ENCODE measurements around the gene ABR.
"Not testable (repeated sequence)": the region's sequence is repeated elsewhere in the genome, so short reads cannot be mapped to it uniquely, and the experiment has no call there.

The ABR gene

DNA sequence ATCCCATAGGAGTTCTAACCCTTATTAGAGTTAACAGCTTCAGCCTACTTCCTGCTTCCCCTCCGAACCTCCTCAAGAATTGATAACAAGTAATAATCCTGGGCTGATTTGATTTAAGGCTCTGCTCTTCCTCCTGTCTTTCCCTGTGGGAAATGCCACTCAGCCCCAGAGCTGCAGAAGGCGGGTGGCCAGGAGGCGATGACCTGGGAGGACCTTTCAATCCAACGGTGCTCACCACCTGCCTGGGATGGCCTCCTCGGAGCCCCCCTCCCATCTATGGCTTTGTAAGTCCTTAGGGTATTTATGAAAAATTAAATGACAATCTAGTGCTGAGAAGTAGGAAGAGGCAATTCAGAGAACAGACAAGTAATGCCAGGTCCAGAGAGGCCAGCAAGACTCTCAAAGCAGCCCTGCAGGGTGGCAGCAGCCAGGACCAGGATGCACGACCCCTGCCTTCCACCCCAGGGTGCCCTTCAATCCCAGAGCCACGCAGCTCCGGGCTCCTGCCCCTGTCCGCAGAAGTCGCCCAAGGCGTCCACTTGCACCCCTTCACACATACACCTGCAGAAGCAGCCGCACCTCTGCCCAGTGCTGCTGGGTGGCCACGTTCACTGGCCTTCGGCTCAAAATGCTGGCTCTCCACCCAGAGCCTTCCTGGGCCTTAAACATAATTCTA lies 34.3 kb downstream of the ABR start:
- DNase-seq: no peak

DNA sequence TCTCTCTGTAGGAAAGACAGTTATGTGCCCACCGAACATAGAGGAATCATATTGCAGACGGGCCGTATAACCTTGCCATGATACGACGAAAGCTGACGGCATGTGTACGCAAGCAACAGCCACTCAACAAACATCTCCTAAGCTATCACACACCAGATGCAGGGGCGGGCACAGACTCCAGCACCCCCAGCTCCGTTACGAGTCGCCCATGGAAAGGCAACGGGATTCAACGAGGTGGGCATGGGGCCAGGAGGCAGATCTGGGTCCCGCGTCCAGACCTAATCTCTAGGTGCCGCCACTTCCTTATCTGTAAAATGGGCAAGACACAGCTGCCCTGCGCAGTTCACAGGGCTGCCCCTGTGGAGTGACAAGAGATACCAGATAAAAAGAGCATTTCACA lies 35.6 kb downstream of the ABR start:
- no peak for DNase-seq

DNA sequence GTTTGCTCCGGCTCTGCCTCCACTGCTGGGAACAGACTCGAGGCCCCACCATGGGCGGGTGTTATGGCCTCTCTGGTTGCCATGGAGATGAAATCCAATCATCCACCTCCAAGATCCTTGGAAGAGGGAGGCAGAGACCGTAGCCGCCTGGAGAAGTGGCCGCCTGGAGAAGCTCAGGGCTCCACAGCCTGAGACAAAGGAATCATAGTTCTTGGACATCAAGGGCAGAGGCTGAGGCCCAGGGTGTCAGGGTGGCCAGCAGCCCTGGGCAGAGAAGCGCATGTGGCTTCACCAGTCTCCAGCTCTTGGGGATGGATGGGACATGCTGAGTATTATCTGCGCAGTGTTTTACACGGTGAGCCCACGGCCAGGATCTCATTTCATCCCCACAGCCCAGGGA lies 36.2 kb downstream of the ABR start:
- peak; percentile 20 for DNase-seq

DNA sequence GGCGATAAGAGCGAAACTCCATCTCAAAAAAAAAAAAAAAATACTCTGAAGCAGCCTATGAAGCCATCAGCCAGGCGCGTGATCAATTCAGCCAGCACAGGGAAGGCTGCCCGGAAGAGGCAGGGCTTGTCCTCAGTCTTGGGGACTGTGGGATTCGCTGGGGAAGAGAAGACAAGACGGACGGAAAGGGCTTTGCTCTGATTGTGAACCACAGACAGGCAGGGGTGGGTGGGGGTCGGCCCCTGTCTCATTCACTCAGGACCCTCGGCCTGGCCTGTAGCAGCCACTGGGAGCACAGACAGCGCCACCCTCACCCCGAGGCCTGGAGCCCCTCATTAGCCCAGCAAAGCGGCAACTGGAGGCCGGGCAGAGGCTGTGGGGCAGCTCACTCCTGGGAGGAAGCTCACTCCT lies 37.2 kb downstream of the ABR start:
- no peak for DNase-seq

DNA sequence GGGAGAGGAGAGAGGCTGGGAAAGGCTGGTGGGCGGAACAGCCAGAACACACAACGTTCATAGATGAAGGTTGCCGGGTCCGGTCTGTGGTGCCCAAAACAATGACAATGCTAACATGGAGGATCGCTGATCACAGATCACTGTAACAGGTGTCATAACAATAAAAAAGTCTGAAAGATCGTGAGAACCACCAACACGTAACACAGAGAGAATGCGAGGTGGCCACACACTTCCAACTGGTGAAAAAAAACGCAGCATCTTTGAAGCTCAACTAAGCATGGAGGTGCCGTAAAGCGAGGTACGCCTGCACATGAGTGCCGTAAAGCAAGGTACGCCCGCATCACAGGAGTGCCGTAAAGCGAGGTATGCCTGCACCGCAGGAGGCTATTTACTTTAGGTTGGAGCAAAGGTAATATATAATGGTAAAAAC lies 42.3 kb downstream of the ABR start:
- peak; percentile 2 for DNase-seq

DNA sequence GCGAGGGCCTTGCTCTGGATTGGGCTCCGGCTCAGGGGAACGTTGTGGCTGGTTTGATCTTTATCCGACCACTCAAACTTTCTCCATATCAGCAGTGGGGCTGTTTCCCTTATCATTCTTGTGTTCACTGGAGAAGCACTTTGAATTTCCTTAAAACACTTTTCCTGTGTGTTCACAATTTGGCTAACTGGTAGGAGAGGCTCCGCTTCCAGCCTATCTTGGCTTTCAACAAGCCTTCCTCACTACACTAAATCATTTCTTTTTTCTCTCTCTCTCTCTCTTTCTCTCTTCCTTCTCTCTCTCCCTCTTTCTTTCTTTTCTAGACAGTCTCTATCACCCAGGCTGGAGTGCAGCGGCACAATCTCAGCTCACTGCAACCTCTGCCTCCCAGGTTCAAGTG lies 43.0 kb downstream of the ABR start:
- DNase-seq: no peak

DNA sequence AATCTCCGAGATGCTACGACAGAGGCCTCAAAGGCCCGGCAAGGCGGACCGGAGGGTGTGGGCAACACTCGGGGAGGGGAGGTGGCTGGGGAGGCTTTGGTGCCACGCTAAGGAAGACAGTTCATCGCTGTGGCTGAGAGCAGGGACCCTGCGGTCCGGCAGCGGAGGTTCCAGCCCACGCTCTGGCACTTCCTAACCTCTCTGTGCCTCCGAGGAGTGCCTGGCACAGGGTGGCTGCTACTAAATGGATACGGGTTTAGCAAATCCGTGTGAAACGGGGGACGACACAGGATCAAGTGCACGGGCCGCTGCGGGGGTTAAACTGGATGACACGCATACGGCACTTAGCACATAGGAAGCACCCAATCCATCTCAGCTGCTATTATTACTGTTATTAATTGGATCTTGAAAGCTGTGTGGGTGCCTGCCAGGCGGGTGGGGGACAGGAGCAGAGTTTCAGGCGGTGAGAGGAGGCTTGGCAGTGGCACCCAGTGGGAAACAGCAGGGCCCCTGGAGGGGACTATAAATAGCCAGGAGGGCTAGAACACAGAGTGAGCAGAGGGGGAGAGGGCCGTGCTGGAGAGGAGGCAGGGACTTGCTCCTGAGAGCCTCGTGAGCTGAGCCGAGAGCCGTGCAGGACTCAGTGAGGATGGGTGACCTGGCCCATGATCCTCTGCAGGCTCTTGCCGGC lies 45.0 kb downstream of the ABR start:
- no peak for DNase-seq

DNA sequence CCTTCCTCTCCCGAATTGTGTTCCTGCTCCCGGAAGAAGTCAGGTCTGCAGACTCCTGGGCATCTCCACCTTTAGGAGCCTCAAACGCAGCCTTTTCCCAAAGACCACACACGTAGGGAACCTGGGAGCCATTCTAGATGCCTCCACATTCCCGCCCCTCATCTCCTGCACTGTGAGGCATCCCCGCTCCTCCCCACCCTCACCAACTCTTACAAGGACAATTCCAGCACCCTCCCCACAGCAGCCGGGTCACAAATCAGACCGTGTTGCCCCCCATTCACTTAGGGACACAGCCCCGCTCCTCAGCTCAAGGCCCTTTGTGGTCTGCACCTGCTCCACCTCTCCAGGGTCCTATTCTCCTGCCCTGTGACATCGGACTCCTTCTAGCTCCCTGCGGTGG lies 49.6 kb downstream of the ABR start:
- no peak for DNase-seq

DNA sequence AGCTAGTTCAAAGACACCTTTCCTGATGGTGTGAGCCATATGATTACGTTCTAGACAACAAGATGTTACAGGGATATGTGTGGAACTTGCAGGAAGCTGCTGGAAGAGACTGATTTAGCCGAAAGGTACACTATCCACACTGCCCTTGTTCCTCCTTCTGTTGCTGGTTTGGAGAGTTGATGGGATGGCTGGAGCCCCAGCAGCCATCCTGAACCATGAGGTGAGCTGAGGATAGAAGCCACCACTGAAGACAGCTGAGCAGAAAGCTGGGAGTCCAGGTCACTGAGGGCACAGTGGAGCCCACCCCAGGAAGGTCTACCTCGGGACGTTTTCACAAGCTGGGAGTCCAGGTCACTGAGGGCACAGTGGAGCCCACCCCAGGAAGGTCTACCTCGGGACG lies 51.3 kb downstream of the ABR start:
- not testable (repeated sequence) for DNase-seq

DNA sequence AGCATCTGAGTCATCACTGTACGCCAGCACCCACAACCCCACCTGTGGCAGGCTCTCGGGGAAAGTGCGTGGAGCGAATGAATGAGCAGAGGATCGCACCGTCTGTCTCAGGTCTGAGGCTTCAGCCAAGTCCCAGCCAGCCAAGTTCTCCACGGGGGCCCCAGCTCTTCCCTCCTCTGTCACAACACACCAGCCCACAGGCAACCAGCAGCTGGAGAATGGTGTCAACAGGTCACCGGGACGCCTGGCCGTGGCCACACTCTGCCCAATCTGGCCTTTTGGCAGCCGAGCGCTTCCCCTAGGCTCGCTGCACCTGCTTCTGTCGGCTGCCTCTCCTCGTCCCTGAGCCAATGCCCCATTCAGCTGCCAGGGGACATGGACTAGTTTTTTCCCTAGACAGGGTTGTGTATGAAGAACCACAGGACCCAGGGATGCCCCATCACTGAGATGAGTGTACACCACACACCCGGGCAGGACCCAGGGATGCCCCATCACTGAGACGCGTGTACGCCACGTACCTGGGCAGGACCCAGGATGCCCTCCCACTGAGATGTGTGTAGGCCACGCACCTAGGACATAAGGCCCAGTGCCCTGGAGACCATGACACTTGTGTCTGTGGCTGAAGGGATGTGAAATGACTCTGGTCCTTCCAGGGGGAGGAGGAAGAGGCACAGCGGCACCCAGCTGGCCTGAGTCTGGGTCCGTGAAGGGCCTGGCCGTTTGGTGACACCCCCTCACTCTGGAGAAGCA lies 52.8 kb downstream of the ABR start:
- no peak for DNase-seq

DNA sequence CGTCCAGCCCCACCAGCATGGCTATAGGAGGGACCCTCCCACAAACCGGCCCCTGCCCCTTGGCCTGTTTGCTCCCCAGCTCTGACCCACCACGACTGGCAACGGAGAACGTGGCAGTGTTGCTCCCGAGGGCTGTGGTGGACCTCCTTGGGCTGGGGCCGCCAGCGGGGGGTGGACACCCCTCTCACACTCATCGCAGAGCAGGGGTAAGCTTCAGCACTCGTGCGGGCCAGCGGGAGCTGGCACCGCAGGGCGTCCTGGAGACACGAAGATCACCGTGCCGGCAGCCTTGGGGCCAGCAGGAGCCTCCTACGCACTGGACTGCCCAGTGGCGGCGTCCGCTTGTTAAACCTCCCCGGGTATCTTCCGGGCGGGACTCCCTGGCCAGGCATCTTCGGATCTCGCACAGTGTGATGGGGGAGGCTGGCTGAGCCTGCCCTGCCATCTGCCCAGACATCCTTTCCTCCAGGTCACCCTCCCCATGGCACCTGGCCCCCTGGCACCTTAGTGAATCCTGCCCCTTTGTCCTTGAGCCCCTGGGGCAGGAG lies 53.5 kb downstream of the ABR start:
- no peak for DNase-seq

DNA sequence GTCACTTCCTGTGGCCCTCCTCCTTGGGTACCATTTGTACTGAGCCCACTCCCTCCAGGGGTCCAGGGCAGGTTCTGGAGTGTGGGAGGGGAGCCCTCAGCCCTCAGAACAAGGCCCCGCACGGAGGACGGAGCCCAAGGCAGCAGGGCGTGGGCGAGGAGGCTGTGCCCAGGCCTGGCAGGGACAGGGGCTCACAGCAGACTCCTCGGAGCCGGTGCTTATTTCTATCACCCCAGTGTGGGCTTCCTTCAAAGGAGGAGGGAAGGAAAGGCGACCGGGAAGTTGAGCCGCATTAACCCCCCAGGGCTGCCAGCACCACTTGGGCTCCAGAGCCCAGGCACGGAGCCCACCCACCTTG lies 54.0 kb downstream of the ABR start:
- no peak for DNase-seq

DNA sequence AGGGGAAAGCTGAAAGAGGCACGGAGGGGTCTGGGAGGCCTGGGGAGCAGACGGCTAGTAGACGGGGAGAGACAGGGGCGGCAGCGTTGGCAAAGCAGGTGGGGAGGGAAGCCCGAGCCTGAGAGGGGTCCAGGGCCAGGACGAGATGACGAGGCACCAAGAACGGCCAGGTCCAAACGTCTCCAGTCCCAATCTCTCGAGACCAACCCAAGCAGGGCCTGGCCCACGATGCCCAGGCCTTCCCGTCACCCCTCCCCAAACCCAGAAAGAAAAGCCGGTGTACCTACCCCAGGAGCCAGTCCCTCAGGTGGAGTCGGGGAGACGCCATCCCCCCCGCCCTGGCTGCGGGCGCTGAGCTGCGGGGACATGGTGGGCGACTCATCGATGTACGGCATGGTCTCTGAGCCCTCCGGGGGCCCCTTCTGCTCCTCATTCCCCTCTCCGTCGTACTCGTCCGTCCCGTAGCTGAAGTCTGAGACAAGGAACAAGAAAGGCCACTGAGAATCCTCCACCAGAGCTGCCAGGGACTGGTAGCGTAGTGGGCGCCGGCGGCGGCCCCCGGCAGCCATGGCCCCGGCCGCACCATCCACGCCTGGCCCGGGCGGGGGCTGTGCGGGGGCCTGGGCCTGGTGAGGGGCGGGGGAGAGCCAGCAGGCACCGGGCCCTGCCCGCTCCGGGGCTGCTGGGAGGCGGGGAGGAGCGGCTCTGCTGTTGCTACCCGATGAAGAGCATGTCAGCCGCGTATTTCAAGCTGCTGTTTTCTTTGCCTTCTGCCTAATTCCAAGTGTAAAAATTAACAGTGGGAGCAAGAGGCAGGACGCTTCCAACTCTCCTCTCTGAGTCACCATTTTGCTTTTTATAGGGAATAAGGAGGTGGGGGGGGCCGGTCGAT lies 54.6 kb downstream of the ABR start:
- no peak for DNase-seq

DNA sequence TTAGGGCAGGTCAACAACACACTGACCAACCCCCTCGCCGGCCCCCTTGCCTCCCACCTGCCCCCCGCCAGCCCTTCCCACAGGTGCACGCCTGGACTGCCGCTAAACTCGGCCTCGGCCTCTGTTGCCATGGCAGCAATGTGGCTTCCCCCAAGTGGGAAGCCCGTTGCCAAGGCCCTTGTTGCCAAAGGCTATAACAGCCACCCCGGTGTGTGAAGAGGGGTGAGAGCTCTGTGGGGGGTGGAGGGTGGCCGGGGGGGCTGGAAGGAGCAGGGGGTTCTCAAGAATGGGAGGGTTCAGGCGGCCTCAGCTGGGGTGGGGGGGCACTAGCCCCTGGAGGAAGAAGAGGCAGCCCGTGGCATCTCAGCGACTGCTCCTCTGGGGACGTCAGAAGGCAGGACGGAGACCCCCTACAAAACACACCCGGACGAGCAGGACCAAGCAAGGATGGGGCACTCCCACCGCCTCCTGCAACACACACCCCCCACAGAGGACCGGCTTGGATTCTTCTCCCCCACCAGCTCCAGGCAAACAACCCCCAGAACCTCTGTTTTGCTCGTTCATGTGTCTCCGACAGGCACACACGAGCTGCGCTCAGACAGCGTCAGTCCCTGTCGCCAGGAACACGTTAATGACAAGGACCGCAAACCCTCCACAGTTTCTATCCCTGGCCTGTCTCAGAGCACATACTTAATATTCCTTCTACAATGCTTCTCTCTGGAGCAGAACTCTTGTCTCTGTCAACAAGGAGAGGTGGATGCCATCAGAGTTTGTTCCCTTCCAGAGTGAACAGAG lies 55.7 kb downstream of the ABR start:
- no peak for DNase-seq

DNA sequence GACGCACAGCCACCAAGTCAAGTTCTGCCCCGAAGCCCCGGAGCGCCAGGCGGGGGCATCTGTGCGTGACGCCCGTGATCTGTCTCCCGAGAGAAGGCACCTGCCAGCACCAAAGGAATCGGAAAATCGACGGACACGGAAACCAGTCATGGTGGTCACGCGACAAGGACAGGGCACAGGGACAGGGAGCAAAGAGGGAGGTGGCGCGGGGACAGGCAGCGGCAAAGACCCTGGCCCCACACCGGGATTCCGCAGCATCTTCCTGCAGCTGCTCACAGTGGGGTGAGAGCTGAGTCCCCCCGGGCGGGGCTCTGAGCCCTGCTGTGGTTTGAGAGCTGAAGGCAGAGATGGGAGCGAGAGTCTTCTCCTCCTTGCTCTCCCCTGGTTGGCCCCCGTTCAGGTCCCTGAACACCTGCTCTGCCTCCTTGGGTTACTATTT lies 56.4 kb downstream of the ABR start:
- DNase-seq: no peak

DNA sequence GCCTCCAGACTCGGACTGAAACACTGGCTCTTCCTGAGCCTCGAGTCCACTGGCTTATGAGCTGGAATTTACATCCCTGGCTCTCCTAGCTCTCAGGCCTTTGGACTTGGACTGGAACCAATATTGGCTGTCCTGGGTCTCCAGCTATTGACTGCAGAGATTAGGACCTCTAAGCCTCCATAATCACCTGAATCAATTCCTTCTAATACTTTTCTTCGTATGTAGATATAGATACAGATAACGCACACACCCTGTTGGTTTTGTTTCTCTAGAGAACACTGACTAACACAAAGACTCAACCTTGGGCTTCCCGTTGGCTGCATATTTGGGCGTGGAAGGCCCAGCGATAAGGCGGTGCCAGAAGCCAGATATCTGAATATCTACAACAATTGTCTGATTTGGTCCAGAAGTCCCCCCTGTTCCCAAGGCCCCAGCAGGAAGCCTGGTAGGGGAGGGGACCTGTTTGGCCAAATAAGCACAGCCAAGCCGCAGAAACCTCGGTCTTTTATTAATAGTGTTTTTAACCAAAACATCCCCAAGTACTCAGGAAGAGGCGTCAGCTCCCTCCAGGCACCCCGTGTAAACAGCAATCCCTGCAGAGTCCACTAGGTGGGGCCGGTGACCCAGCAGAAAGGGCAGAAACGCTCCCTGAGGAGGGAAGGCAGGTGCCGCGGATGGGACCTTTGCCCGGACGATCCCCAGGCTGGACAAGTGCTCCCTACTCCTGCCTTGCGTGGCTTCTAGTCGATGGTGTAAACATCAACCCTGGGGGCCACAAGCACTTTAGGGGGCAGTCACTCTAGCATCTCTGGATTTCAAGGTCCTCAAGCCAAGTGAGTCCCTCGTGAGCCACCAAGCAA lies 57.0 kb downstream of the ABR start:
- no peak for DNase-seq

DNA sequence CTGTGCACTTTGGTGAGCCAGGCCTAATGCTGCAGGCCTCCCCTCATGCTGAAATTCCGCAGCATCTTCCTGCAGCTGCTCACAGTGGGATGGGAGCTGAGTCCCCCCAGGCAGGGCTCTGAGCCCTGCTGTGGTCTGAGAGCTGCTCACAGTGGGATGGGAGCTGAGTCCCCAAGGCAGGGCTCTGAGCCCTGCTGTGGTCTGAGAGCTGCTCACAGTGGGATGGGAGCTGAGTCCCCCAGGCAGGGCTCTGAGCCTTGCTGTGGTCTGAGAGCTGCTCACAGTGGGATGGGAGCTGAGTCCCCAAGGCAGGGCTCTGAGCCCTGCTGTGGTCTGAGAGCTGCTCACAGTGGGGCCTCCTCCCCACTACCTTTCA lies 58.4 kb downstream of the ABR start:
- not testable (repeated sequence) for DNase-seq

DNA sequence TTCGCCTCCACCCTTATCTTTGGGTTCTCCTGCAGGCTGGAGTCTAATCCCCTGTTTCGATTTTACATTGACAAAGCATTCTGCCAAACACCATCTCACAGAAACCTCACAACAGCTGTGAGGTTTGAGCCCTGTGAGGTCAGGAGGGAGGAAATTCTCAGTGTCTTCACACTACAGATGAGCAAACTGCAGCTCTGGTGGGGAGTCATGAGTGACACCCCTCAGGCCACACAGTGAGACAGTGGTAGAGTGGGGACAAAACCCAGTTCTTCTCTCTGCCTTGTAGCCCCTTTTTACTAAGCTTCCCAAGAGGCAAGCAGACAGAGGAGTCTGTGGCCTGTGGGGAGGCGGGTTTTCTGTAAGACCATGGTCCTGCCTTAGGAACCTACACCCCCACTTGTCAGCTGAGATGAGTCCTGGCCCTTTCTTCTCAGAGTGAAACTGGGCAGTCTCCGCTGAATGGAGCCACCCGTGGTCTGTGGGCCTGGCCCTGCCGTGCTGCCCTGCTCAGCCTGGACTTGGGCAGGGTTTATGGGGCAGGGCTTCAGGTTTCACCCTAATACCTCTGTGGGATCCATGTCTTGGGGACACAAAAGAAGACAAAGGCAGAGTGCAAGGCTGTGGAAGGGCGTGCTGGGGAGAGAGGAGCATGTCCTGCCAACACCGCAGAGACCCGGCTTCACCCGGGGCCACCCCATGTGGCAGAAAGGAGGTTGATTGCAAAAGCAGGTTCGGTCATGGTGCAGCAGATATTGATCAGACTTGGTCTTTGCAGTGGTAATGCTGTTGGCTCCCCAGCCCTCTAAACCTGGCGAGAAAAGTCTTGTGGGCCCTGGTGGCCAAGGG lies 59.0 kb downstream of the ABR start:
- DNase-seq: no peak

DNA sequence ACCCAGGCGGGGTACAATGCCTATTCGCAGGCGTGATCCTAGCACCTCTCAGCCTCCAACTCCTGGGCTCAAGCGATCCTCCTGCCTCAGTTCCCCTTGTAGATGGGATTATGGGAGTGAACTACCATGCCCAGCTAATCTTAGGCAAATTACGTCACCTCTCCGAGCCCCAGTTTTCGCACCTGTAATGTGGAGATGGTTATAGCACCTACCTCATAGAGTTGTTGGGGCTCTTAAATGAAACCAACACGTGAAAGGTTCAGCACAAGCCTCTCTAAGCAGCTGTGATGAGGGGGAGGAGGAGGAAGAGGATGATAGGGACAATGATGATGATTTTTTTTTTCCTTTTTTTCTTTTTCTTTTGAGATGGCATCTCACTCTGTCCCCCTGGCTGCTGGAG lies 59.9 kb downstream of the ABR start:
- no peak for DNase-seq

DNA sequence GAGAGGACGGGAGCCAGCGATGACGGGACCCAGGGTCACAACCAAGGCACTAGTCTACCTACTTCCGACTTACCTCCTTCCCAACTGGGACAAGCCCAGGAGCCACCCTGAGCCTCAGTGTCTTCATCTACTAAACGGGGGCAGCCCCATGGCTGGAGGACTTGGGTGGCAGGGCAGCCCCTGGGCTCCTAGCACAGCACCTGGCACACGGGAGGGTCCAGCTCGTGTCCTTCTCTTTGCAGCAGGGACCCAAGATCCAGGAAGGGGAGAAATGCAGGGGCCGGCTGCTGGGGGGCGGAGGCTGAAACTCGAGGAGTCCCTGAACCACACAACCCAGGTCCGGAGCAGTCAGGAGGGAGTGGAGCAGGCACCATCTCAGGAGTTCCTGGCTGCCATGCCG lies 63.2 kb downstream of the ABR start:
- no peak for DNase-seq
